DMS53 (cell line): Measurements from ENCODE around the gene RASSF4.

ENCODE experiments used
- DNase-seq: peaks from one replicate; lab custom pipeline; 2025; lab: John Stamatoyannopoulos, UW

Gene RASSF4

DNA sequence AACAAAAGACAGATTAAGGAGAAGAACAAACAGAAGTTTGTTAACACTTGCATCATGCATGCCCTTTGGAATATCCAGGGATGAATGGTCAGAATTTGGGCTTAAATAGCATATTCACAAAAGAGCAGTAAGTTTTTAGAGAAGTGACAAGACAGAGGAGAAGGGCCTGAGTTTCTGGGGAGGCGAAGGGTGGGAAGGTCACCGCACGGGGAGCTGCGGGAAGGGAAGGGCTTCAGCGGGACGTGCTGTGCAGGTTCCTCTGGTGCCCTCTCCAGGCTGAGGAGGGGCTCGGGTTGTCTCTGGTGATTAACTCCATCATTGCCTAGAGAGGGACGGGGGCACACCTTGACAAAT is 30.7 kb downstream of the RASSF4 start:
- DNase-seq, result no peak

DNA sequence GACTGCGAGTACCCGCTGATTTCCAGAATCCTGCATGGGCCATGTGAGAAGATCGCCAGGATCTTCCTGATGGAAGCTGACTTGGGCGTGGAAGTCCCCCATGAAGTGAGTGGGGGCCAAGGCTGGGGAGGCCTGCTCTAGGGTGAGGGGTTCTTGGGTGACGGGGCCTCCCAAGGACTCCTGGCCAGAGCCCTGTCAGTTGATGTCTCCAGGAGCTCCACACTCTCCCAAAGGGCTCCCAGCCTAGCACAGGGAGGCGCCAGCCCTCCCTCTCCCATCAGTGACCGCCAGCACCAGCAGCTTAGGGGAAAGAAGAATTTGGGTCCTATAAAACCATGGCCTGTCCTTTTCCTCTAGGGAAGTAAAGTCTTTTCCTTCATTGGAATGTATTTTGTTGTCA is 31.4 kb downstream of the RASSF4 start:
- DNase-seq, result no peak

DNA sequence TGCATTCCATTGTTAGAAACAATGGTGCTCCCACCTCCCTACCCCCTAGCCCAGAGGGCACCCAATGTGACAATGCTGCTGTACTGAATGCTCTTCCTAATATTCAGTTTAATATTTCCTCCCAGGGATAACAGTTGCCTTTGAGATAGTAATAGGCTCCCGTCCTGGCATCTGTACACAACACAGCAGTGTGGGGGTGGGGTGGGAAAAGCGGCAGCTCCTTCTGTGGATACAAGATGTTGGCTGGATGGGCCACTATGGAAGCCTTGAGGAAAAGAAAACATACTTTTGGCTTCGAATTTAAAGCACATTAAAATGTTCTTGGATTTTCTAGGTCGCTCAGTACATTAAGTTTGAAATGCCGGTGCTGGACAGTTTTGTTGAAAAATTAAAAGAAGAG is 32.0 kb downstream of the RASSF4 start:
- no peak for DNase-seq

DNA sequence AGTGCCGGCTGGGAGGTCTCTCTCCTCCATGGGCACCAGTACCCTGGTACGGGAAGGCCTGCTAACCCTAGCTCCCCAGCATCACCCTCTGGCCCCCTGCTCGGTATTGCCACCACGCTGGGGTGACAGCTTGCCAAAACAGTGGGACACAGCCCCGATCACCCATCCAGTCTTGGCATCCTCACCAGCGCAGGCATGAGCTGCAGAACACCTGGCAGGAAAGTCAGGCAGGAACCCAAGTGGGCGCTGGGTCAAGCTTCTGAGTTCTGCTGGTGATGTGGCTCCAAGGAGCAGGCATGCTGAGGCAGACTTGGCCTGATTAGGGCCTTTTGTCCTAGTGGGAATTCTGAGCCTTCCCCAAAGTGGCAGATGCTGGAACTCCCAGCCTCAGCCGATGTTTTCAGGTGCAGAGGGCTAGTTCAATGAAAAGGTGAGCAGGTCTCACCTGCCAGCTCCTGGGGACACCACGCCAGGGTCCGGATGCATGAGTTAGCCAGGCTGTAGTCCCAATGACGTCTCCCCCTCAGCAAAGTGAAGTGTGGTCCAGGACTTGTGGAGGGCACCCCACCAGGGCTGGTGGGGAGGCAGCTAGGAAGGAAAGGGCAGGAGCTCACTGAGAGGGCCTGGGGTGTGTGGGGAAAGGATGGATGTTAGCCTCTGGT is 32.6 kb downstream of the RASSF4 start:
- no peak for DNase-seq

DNA sequence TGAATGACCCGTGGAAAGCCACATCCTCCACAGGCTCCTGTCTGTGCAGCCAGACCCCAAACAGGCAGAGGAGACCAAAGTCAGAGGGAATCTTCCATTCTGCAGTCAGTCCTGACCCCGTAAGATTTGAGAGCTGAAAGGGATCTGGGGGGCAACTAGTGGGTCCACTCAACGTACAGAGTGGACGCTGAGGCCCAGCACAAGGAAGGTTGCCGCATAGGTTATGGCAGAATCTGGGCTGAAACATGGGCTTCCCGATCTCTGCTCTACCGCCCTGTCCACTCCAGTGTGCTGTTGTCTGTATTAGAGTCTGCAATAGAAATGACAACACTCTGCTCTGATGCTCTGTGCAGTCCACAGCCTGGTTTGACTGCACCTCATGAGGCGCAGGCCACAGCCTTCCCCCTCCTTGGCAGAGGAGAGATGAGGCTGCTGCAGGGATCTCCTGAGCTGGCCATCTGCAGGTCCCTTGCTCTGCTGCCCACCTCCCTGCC is 33.2 kb downstream of the RASSF4 start:
- DNase-seq, result no peak

DNA sequence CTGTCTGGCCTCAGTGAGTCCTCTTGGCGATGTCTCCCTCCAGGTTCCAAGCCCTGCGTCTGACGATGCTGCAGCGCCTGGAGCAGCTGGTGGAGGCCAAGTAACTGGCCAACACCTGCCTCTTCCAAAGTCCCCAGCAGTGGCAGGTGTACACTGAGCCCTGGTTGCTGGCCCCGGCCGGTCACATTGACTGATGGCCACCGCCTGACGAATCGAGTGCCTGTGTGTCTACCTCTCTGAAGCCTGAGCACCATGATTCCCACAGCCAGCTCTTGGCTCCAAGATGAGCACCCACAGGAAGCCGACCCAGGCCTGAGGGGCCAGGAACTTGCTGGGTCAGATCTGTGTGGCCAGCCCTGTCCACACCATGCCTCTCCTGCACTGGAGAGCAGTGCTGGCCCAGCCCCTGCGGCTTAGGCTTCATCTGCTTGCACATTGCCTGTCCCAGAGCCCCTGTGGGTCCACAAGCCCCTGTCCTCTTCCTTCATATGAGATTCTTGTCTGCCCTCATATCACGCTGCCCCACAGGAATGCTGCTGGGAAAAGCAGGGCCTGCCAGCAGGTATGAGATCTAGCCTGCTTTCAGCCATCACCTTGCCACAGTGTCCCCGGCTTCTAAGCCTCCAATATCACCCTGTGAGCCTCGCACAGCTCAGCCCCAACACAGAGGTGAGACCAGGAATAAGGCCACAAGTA is 33.8 kb downstream of the RASSF4 start:
- peak; percentile 79 for DNase-seq

DNA sequence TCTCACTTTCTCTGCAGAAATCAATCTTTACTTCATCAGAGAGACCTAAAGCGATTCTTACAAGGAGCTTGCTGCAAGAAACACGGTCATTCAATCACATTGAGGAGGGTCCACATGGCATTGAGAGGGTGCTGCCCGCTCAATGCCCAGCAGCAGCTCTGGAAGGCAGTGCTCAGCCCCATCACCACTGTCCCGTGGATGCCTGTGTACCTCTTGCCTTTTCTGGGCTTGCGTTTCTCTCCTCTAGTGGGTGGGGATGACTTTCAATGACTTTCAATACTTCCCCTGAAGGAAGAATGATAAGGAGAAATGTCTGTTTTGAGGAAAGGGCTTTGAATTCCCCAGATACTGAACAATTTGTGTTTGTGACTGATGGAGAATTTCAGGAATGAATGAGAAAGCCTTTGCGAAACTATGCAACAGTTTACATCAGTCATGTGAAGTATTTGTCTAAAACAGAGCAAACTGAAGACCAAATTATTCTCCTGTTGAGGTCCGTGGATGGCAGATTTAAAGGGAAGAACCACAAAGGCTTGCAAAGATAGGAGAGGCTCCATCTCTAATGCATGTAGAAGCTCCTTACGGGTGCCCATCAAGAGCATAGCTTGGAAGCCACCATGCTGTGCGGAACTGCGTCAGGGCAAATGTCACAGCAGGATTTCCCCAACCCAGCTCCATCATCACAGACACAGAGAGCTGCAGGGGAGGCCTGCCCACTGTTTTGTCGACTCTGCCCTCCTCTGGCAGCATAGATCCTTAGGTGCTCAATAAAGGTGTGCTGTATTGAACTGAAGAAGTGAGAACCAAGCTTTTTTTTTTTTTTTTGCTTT is 34.5 kb downstream of the RASSF4 start:
- no peak for DNase-seq

DNA sequence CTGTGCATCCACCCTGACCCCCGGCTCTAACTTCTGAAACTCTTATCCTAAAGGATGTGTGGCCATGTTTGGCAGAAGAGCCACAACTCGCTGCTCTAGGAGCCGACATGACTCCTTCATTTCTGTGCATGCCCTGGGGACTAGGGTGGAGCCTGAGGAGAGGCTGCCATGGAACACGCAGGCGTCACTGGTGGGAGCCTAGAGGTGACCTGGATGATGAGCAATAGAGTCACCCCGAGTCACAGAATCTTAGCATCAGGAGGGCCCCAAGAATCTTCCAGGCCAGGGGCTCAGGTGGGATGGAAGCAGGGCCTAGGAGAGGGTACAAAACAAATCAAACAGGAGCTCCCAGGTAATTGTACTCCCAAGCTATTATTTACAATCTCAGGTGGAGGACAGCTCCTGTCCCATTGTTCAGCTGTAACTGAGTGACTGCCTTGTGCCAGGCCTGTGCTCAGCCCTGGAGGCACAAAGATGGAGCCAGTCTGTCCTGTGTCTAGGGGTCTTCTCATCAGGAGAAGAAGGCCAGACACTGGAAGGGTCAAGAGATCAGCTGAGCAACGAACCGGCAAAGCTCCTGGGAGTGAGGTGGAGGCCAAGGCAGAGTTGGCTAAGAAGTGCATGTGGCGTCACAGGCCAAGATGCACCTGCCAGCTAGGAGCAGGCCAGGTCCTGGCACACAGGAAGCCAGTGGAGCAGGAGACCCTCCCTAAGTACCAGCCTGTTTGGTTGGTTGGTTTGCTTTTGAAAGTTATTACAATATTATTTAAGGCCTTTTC is 35.3 kb downstream of the RASSF4 start:
- DNase-seq, result no peak

DNA sequence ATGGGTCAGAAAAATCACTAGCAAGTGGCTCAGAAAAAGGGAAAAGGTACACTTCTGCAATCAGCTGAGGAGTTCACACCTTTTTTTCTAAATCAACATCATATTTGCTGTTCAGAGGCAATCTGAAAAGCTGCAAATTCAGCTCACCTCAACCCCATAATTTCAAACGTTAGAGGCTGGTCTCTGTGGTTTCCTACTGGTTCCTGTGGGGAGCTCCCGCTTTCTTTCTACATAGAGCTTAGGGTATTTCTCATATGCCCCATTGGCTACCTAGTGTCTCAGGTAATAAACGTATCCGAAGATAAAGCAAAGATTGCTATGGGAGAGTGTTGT is 35.9 kb downstream of the RASSF4 start:
- DNase-seq, result no peak

DNA sequence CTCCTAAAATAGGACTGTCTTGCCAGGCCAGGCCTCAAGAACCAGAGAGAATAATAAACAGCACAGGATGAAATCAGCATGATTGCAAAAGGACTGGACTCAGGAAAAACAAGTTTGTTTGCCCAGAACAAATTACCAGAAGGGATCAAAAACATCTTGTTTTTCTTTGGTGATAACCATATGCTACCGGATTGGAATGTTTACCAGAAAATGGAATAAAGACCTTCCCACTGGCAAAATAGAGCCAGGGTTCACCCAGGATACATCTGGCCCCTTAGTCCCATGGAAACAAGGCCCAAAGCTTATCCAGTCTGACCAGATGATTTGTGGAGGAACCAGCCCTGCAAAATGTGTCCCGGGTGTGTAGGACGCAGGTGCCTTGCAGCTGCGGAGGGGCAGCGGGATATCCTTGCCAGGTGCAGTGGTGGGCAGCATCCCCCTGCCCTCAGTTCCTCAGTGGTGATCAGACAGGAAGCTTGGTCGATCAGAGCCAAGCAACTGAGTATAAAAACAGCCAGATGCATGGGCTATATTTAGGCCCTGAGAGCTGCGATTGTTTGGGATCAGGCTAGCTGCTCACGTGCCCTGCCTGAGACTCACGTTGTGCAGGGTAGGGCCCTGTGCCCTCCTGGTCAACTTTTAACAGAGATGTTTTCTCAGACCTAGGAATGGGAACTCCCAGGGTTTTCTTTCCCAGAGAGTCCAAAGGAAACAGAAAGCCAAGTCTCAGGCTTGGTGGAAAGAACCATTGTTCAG is 36.5 kb downstream of the RASSF4 start:
- no peak for DNase-seq

DNA sequence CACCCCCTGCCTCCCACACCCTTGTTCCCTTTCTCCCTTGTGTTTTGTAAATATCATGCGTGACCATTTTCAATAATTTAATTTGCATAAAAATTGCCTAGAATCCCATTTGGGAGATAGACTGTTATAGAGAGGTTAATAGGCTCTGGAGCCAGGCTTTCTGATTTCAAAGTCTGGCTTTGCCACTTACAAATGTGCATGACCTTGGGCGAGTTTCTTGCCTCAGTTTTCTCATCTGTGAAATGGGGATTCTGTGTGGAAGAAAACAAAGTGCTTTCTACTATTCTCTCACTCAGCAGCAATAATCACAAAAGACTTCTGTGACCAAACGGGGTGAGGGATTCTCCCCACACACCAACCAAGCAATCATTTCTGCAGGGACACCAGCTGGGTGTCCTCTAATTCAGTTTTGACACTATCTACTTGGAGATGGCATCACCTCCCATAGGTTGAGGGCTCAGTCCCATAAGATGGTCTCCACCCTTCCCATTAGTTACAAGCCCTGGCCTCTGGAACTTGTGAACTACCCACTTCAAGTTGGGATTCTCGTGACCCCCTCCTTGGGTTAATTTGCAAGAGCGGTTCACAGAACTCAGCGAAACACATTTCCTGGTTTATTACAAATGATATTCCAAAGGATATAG is 37.6 kb downstream of the RASSF4 start:
- DNase-seq, result no peak

DNA sequence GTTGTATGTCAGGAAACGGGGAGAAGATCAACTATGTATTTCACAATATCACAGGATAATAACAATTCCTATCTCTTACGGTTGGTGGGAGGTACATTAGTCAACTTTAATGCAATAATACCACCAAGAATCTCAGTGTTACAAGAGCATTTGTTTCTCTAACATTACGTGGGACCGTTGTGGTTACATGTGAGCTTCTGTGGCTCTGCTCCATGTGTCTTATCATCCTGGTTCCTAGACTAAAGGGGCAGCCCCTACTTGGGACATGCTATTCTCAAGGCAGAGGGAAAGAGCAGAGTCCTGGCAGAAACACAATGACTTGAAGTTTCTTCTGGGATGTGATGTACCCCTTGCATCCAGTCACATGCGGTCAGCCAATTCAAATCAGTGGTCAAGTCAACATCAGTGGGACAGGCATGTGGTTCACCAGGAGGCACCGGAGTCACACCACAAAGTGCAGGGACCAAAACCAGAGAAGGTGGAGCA is 38.6 kb downstream of the RASSF4 start:
- DNase-seq, result no peak

DNA sequence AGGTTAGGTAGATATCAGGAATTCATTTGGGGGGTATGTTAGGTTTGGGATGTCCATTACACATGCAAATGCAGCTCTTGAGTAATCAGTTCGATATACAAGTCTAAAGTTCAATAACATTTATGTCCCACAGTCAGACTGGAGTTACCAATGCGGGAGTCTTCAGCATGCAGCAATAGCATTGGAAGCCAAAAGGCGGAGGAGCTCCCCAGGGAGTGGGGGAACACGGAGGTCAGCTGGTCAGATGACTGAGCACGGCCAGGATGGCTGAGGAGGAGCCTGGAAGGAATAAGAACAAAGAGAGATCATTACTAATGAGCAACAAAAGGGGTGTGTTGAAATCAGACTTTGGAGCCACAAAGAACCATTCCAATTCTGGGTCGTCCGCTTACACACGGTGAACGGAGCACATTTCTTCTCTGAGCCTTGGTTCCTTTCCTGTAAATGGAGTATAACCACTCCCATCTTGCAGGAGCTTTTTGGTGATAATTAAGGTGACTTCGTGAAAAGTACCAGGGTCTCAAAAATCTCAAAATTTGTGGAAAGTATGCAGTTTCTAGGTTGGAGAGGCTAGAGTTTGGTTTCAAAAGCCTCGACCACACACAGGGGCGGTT is 40.6 kb downstream of the RASSF4 start:
- peak; percentile 51 for DNase-seq

DNA sequence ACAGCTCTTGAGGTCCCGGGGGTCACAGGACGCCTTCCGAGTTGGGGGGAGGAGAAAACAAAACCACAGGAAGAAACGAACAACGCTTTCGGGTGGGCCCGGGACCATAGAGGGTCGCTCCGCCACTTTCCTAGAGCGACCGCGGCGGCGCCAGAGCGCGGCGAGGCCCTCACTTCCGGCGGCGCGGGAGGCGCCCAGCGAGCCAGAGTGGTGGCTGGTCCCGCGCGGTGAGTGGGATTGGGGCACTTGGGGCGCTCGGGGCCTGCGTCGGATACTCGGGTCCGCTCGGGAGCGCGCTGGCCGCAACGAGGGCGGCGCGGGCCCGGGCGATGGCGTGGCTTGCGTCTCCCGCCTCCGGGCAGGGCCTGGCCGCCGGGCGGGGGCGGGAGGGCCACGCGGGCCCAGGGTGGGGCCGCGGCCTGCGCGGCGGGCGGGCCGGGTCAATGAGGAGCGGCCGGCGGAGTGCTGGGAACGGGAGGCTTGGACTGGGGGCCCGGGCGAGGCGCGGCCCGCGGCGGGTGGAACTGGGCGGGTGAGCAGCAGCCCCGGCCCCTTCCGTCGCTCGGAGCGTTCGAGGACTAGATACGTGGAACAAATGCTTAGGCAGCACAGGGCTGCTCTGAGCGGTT is 41.3 kb downstream of the RASSF4 start, which contains the start of gene ZNF22:
ZNF22 (plus strand) TSS at position 172 of the 629 bp plus-strand sequence. CDS start 2,446 bp downstream, outside the sequence.
- DNase-seq, result peak; percentile 84

DNA sequence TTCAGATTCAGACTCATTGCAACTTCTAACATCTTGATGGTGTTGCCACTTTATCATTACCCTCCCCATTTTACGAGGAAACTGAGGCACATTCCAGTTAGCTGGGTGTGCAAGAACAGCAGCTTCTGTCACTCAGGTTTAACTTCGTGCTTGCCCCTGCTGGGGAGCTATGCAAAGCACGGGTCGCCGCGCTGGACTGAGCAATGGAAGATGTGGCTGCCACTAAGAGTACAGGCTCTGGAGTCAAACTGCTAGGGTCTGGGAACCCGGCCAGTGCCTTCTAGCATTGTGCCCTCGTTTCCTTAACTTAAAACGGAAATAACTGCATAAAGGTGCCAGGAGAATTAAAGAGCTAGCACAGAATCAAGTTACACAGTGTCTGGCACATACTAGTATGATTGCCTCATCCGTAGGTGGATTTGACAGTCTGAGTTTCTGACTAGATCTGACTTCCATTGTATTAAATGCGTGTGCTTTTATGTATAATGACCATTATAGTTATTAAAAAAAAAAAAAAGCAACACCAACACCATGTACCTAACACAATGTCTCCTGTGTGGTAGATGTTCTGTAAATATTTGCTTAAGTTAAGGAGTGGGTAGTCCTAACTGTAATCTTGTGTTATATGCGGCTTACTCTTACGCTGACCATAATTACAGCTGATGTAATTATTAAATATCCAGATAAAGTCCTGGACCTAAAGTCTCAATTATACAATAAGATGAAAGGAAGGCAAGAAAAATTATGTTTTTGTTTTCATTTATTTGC is 42.0 kb downstream of the RASSF4 start:
- DNase-seq, result peak; percentile 80

DNA sequence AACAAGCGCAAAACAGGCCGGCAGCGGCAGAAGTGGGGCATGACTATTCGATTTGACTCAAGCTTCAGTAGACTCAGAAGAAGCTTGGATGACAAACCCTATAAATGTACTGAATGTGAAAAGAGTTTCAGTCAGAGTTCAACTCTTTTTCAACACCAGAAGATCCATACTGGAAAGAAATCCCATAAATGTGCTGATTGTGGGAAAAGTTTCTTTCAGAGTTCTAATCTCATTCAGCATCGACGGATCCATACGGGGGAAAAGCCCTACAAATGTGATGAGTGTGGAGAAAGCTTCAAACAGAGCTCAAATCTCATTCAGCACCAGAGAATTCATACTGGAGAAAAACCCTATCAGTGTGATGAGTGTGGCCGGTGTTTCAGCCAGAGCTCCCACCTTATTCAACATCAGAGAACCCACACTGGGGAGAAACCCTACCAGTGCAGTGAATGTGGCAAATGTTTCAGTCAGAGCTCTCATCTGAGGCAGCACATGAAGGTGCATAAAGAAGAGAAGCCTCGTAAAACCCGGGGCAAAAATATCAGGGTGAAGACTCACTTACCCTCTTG is 43.9 kb downstream of the RASSF4 start:
- no peak for DNase-seq

DNA sequence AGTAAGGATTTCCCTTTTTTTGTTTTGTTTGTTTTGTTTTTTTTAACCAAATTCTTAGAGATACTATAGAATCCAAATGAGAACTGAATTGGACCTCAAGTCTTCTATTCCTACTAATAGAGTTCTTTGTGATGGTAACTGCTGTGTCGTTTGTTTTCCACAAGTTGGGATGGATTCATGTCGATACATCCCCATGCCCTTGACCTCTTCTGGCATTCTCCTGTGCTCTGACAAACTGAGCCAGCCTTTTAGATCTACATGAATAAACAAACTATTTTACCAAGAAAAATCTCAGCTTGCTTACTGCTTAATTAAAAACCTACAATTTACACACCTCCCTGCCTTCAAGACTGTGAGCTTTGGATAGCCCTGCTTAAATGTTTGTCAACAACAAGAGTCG is 45.1 kb downstream of the RASSF4 start:
- no peak for DNase-seq

DNA sequence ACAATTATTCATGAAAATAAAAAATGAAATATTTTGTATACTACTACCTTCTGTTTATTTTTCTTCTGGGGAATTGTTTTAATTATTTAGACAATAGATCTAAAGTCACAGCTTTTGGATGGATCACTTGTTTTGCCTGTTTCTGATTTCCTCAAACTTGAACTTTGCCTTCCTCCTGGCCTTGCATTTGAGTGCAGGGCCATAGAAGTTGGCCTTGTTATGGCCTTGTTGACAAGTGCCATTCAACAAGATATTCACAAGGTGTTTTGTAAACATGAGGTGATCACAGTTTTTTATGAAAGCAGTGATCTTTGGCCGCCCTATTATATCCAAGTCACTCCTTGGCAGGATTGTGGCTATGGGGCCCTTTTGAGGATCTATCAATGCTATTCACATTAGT is 45.7 kb downstream of the RASSF4 start:
- DNase-seq, result no peak
